IMR-90 (cell line): ENCODE results near the gene HTT. TPM values are rescaled to one million over a fixed set of nuclear protein-coding genes. Genes with fewer than 3 reads are reported as not detected.

Source experiments
- ATAC-seq: fragments of 200-7000 bp; cut with Tn5 transposase; 2 replicates; pipeline ENCODE4 v1.9.1; 2020; ENCODE audit warnings: low read depth, mild to moderate bottlenecking, moderate library complexity
- BruUV-seq: library from RNA; stranded (reverse); fragments of 400-500 nt; replicated peaks from 2 replicates; lab custom pipeline; 2021; lab: Mats Ljungman, UMichigan
- CTCF ChIA-PET: fragments of 300-600 bp; formaldehyde crosslinking; extraction: SDS; loops from one replicate; lab custom pipeline; 2021; ENCODE audit warnings: antibody characterized with exemption; lab: Yijun Ruan, JAX
- POLR2A ChIA-PET: fragments of 300-600 bp; sonication (Branson Sonifier 250); formaldehyde crosslinking; loops from one replicate; lab custom pipeline; 2022; ENCODE audit warnings: antibody characterized with exemption; ENCODE audit not compliant: unreplicated experiment; lab: Charles Lee
- DNase-seq: peaks from one replicate; pipeline ENCODE4 v3.0.0; 2013
- H2AFZ ChIP-seq: replicated peaks from 2 replicates; pipeline ENCODE3; 2013; ENCODE audit warnings: low read length, mild to moderate bottlenecking; ENCODE audit not compliant: poor library complexity
- H2AK5ac ChIP-seq: 2 replicates; pipeline ENCODE4 v1.6.1; 2013; ENCODE audit warnings: low read depth, low read length, inconsistent platforms
- H2AK9ac ChIP-seq: replicated peaks from 2 replicates; pipeline ENCODE3; 2013; ENCODE audit warnings: mild to moderate bottlenecking, low read depth, low read length, moderate library complexity; ENCODE audit not compliant: poor library complexity
- H2BK120ac ChIP-seq: 2 replicates; pipeline ENCODE4 v1.6.1; 2013; ENCODE audit warnings: low read depth, low read length, inconsistent platforms
- H2BK15ac ChIP-seq: 3 replicates; pipeline ENCODE4 v1.6.1; 2013; ENCODE audit warnings: low read depth, low read length, inconsistent platforms
- H2BK20ac ChIP-seq: 2 replicates; pipeline ENCODE4 v1.6.1; 2013; ENCODE audit warnings: low read depth, mild to moderate bottlenecking, inconsistent platforms, low read length, moderate library complexity
- H2BK5ac ChIP-seq: 2 replicates; pipeline ENCODE4 v1.6.1; 2013; ENCODE audit warnings: mild to moderate bottlenecking, low read depth, low read length, inconsistent platforms; ENCODE audit not compliant: poor library complexity, severe bottlenecking
- H3K14ac ChIP-seq: replicated peaks from 2 replicates; pipeline ENCODE4 v1.6.1; 2013; ENCODE audit warnings: low read depth, low read length, inconsistent platforms
- H3K18ac ChIP-seq: 2 replicates; pipeline ENCODE4 v1.6.1; 2013; ENCODE audit warnings: low read depth, low read length, control low read depth
- H3K23ac ChIP-seq: 2 replicates; pipeline ENCODE4 v1.6.1; 2013; ENCODE audit warnings: low read depth, low read length, inconsistent platforms
- H3K27ac ChIP-seq: 2 replicates; pipeline ENCODE4 v1.5.1; 2013; ENCODE audit warnings: mild to moderate bottlenecking, control low read depth, low read length; ENCODE audit not compliant: insufficient read depth
- H3K27me3 ChIP-seq: 2 replicates; pipeline ENCODE4 v1.6.1; 2013; ENCODE audit warnings: low read length; ENCODE audit not compliant: control insufficient read depth, insufficient read depth
- H3K36me3 ChIP-seq: 2 replicates; pipeline ENCODE4 v1.6.1; 2013; ENCODE audit warnings: low read length, mixed read lengths; ENCODE audit not compliant: control insufficient read depth, insufficient read depth
- H3K4ac ChIP-seq: 2 replicates; pipeline ENCODE4 v1.6.1; 2013; ENCODE audit warnings: low read depth, low read length, inconsistent platforms
- H3K4me1 ChIP-seq: 2 replicates; pipeline ENCODE4 v1.6.1; 2013; ENCODE audit warnings: low read length, mixed read lengths; ENCODE audit not compliant: control insufficient read depth, insufficient read depth
- H3K4me2 ChIP-seq: 2 replicates; pipeline ENCODE4 v1.6.1; 2013; ENCODE audit warnings: low read depth, mild to moderate bottlenecking, control low read depth, low read length, moderate library complexity
- H3K4me3 ChIP-seq: 2 replicates; pipeline ENCODE4 v1.5.1; 2013; ENCODE audit warnings: low read depth, mild to moderate bottlenecking, control low read depth, low read length, moderate library complexity; ENCODE audit not compliant: insufficient read depth
- H3K56ac ChIP-seq: 2 replicates; pipeline ENCODE4 v1.6.1; 2013; ENCODE audit warnings: low read length, inconsistent platforms; ENCODE audit not compliant: insufficient read depth; ENCODE audit errors: extremely low read depth
- H3K79me1 ChIP-seq, 2 experiments: 2 replicates each; pipeline ENCODE4 v1.6.1; 2013; ENCODE audit warnings: low read length in 2 of 2, inconsistent platforms in 1 of 2, low read depth in 1 of 2
- H3K9ac ChIP-seq: 2 replicates; pipeline ENCODE4 v1.6.1; 2013; ENCODE audit warnings: low read depth, low read length, control low read depth
- H3K9me1 ChIP-seq: 2 replicates; pipeline ENCODE4 v1.6.1; 2013; ENCODE audit warnings: low read length, inconsistent platforms; ENCODE audit not compliant: insufficient read depth
- H3K9me3 ChIP-seq: 2 replicates; pipeline ENCODE4 v1.6.1; 2013; ENCODE audit warnings: low read length; ENCODE audit not compliant: control insufficient read depth, insufficient read depth
- H4K20me1 ChIP-seq: 2 replicates; pipeline ENCODE4 v1.6.1; 2013; ENCODE audit warnings: low read length, inconsistent platforms; ENCODE audit not compliant: insufficient read depth
- H4K5ac ChIP-seq: 2 replicates; pipeline ENCODE4 v1.6.1; 2013; ENCODE audit warnings: mild to moderate bottlenecking, low read depth, low read length, control low read depth
- H4K8ac ChIP-seq, 2 experiments: 2 replicates each; pipeline ENCODE4 v1.6.1; 2013; ENCODE audit warnings: low read depth in 2 of 2, low read length in 2 of 2, control low read depth in 1 of 2, inconsistent platforms in 1 of 2
- H4K91ac ChIP-seq: 2 replicates; pipeline ENCODE4 v1.6.1; 2013; ENCODE audit warnings: low read depth, low read length, inconsistent platforms; ENCODE audit not compliant: insufficient read depth
- BHLHE40 ChIP-seq: fragments of 150-350 bp; IDR thresholded peaks from 2 replicates; pipeline ENCODE4 v1.6.1; 2016; ENCODE audit warnings: mild to moderate bottlenecking, low read depth, low read length
- CHD1 ChIP-seq: IDR thresholded peaks from 2 replicates; pipeline ENCODE4 v1.6.1; 2012; ENCODE audit warnings: low read depth, low read length, improper control_type of control experiment
- FOS ChIP-seq: fragments of 150-350 bp; IDR thresholded peaks from 2 replicates; pipeline ENCODE4 v1.6.1; 2016; ENCODE audit warnings: low read depth, low read length
- MAFK ChIP-seq: IDR thresholded peaks from 2 replicates; pipeline ENCODE4 v1.6.1; 2012; ENCODE audit warnings: low read depth, low read length, improper control_type of control experiment
- MAZ ChIP-seq: IDR thresholded peaks from 2 replicates; pipeline ENCODE4 v1.6.1; 2012; ENCODE audit warnings: low read depth, mild to moderate bottlenecking, low read length, improper control_type of control experiment, moderate library complexity, borderline replicate concordance
- MXI1 ChIP-seq: IDR thresholded peaks from 2 replicates; pipeline ENCODE4 v1.6.1; 2012; ENCODE audit warnings: low read depth, mild to moderate bottlenecking, low read length, moderate library complexity, borderline replicate concordance
- NFE2L2 ChIP-seq: fragments of 150-350 bp; IDR thresholded peaks from 2 replicates; pipeline ENCODE4 v1.6.1; 2016; ENCODE audit warnings: low read depth, mild to moderate bottlenecking, low read length
- POLR2A ChIP-seq: IDR thresholded peaks from 2 replicates; pipeline ENCODE4 v1.6.1; 2012; ENCODE audit warnings: mild to moderate bottlenecking, low read depth, low read length
- RAD21 ChIP-seq: IDR thresholded peaks from 2 replicates; pipeline ENCODE4 v1.6.1; 2012; ENCODE audit warnings: low read length, improper control_type of control experiment
- RFX5 ChIP-seq: IDR thresholded peaks from 2 replicates; pipeline ENCODE4 v1.8.0; 2012; ENCODE audit warnings: low read depth, mild to moderate bottlenecking, low read length, moderate library complexity
- SMC3 ChIP-seq: fragments of 150-350 bp; IDR thresholded peaks from 2 replicates; pipeline ENCODE4 v1.6.1; 2016; ENCODE audit warnings: low read depth, mild to moderate bottlenecking, antibody characterized with exemption, low read length, moderate library complexity
- dilution Hi-C: fragments of 300-500 bp; cut with HindIII; formaldehyde crosslinking; loops from one replicate; pipeline ENCODE4 v1.14.3; 2018; ENCODE audit warnings: low sequenced_read_pairs; ENCODE audit not compliant: unreplicated experiment
- in situ Hi-C: fragments of 300-500 bp; cut with MboI; formaldehyde crosslinking; loops from 3 replicates; pipeline ENCODE4 v1.14.3; 2019; ENCODE audit warnings: low sequenced_read_pairs, inconsistent platforms, mixed read lengths
- intact Hi-C: fragments of 100-400 bp; cut with micrococcal nuclease; formaldehyde crosslinking; loops from 2 replicates; pipeline ENCODE4 v1.10.0; 2022
- polyA plus RNA-seq, 3 experiments: library from polyadenylated mRNA; depleted of rRNA; stranded (reverse); fragments of >200 nt; gene quantifications; 2 replicates each; pipeline ENCODE4 v1.2.3, GENCODE V29; 2012; ENCODE audit warnings: low replicate concordance in 1 of 3
- total RNA-seq: library from RNA; depleted of rRNA; stranded (reverse); fragments of >200 nt; gene quantifications from 2 replicates; pipeline ENCODE4 v1.2.3, GENCODE V29; 2012
- TF ChIP-seq, protein P1 (sequence below): fragments of 150-350 bp; IDR thresholded peaks from 2 replicates; pipeline ENCODE4 v1.6.1; 2017; ENCODE audit warnings: mild to moderate bottlenecking, antibody characterized with exemption, low read length, low read depth
- TF ChIP-seq, protein P2 (sequence below): fragments of 150-350 bp; IDR thresholded peaks from 2 replicates; pipeline ENCODE4 v1.6.1; 2016; ENCODE audit warnings: low read depth, mild to moderate bottlenecking, low read length, moderate library complexity, borderline replicate concordance

Gene HTT
- total and polyA plus RNA-seq, 2 of the 4 experiments (the other 2 are of a cell fraction) = 11.6 to 14.3 TPM

GRCh38 chr4:3177426-3177825 lies 102.9 kb downstream of the HTT start:
- Histone ChIP-seq H4K5ac (no peak overlapping the region), H3K23ac (no peak overlapping the region), H3K56ac (no peak overlapping the region), H2AFZ (no peak overlapping the region), H2BK120ac (no peak overlapping the region), H2AK5ac (no peak overlapping the region), H3K4me2 (no peak overlapping the region), H3K4me1 (peaks cover 10% of the 10 kb centered on the region), H4K20me1 (peaks cover 5% of the 10 kb centered on the region), H3K4me3 (no peak overlapping the region), H3K4ac (no peak overlapping the region), H3K14ac (no peak overlapping the region), H3K18ac (no peak overlapping the region), H2BK5ac (no peak overlapping the region), H2AK9ac (no peak overlapping the region), H2BK20ac (no peak overlapping the region), H4K91ac (no peak overlapping the region), H3K9me3 (no peaks in the 10 kb centered on the region), H2BK15ac (no peak overlapping the region), H3K79me1 (peaks cover 0 to 6% of the 10 kb centered on the region in 2 experiments; a peak in 3 of 4 replicates), H3K9me1 (peaks cover 7% of the 10 kb centered on the region), H4K8ac (no peak overlapping the region), H3K9ac (no peak overlapping the region), H3K27me3 (no peaks in the 10 kb centered on the region), H3K36me3 (peaks cover 37% of the 10 kb centered on the region), H3K27ac (no peak overlapping the region)
- TF ChIP-seq BHLHE40 (no peak), POLR2A (no peak), CHD1 (no peak), MAZ (no peak), MXI1 (no peak), FOS (no peak), MAFK (no peak), SMC3 (no peak), RAD21 (no peak), NFE2L2 (no peak), RFX5 (no peak)
- TF ChIP-seq, protein P1, sequence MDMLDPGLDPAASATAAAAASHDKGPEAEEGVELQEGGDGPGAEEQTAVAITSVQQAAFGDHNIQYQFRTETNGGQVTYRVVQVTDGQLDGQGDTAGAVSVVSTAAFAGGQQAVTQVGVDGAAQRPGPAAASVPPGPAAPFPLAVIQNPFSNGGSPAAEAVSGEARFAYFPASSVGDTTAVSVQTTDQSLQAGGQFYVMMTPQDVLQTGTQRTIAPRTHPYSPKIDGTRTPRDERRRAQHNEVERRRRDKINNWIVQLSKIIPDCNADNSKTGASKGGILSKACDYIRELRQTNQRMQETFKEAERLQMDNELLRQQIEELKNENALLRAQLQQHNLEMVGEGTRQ = no peak
- TF ChIP-seq, protein P2, sequence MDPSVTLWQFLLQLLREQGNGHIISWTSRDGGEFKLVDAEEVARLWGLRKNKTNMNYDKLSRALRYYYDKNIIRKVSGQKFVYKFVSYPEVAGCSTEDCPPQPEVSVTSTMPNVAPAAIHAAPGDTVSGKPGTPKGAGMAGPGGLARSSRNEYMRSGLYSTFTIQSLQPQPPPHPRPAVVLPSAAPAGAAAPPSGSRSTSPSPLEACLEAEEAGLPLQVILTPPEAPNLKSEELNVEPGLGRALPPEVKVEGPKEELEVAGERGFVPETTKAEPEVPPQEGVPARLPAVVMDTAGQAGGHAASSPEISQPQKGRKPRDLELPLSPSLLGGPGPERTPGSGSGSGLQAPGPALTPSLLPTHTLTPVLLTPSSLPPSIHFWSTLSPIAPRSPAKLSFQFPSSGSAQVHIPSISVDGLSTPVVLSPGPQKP = no peak
- ChIA-PET CTCF (no interaction called here), POLR2A (no interaction called here)
- BruUV-seq = no TSS peak
- ATAC-seq = no peak
- in situ Hi-C loops = no loop called here
- intact Hi-C loops = no loop called here
- DNase-seq = no peak
- dilution Hi-C loops = no loop called here
